Heart right ventricle (tissue), 16 donors: ENCODE measurements around the gene OPTC. TPM values are rescaled to one million over a fixed set of nuclear protein-coding genes. Genes with fewer than 3 reads are reported as not detected.
A peak's percentile ranks its signal among the peaks of the same experiment; 100 is the strongest.
"Not testable (repeated sequence)": the region's sequence is repeated elsewhere in the genome, so short reads cannot be mapped to it uniquely, and the experiment has no call there.

Experiments
- ATAC-seq, 8 donors: fragments of 200-7000 bp; cut with Tn5 transposase; one replicate each; pipeline ENCODE4 v1.9.1; 2020; ENCODE audit warnings: mild to moderate bottlenecking in 8 of 8, moderate library complexity in 8 of 8, moderate number of reproducible peaks in 1 of 8
- DNase-seq, 2 donors: peaks; one replicate each; pipeline ENCODE4 v3.0.0-alpha.2; 2020
- H3K27ac ChIP-seq, 10 donors: fragments of 200-600 bp; sonication (generic) in 2 of 10; one replicate each; pipeline versions ENCODE4 v1.5.0 to v1.8.0; 2020 to 2022; ENCODE audit warnings: mild to moderate bottlenecking in 3 of 10
- H3K27me3 ChIP-seq, 7 donors: fragments of 200-600 bp; one replicate each; pipeline ENCODE4 v1.8.0; 2021 to 2022; ENCODE audit warnings: mild to moderate bottlenecking in 2 of 7
- H3K36me3 ChIP-seq, 9 donors: fragments of 200-600 bp; sonication (generic) in 1 of 9; one replicate each; pipeline versions ENCODE4 v1.5.0 to v1.8.0; 2020 to 2022; ENCODE audit warnings: mild to moderate bottlenecking in 2 of 9
- H3K4me1 ChIP-seq, 9 donors: fragments of 200-600 bp; sonication (generic) in 1 of 9; one replicate each; pipeline versions ENCODE4 v1.5.0 to v1.8.0; 2020 to 2022; ENCODE audit warnings: mild to moderate bottlenecking in 4 of 9
- H3K4me3 ChIP-seq, 10 donors: fragments of 200-600 bp; sonication (generic) in 2 of 10; one replicate each; pipeline versions ENCODE4 v1.5.0 to v1.8.0; 2020 to 2022; ENCODE audit warnings: mild to moderate bottlenecking in 7 of 10, moderate library complexity in 2 of 10
- H3K9me3 ChIP-seq, 11 donors: fragments of 200-600 bp in 10 of 11; sonication (generic) in 2 of 11; one replicate each; pipeline versions ENCODE4 v1.5.0 to v1.8.0; 2013 to 2022; ENCODE audit warnings: mild to moderate bottlenecking in 2 of 11, control low read depth in 1 of 11, moderate library complexity in 1 of 11
- WGBS, 2 donors: extraction: QIAGEN DNeasy Blood & Tissue Kit; methylation state at CpG; one replicate each; pipeline ENCODE4 v1.1.7; 2013; ENCODE audit warnings: inconsistent platforms in 1 of 2; 5-methylcytosine and 5-hydroxymethylcytosine counted together
- intact Hi-C, 10 donors: fragments of 100-400 bp; cut with DNase I; formaldehyde crosslinking; loops; one replicate each; pipeline versions ENCODE4 v1.11.1 to v1.14.2; 2022
- polyA plus RNA-seq, 2 donors: library from polyadenylated mRNA; stranded (reverse); fragments of 200-250 nt; gene quantifications; one replicate each; pipeline ENCODE4 v1.2.3, GENCODE V29; 2013
- total RNA-seq, 10 donors: library from RNA; stranded (reverse); fragmentation: NEBNext Ultra II Directional in 3 of 10; extraction: Animal tissue kit (Norgen Biotek cat#: 25700) in 3 of 10; gene quantifications; one replicate each; pipeline versions ENCODE4 v1.2.1 to v1.2.4, GENCODE V29; 2021 to 2023
- TF ChIP-seq, protein P1 (sequence below), 9 donors: fragments of 200-600 bp; sonication (generic) in 2 of 9; IDR thresholded peaks; one replicate each; pipeline versions ENCODE4 v1.5.0 to v1.8.0; 2021 to 2022; ENCODE audit warnings: antibody characterized with exemption in 9 of 9, mild to moderate bottlenecking in 5 of 9, moderate library complexity in 1 of 9
- donor health status: Arrhythmogenic right ventricular cardiomyopathy.
- donor health status: ischemic (EF 13 %, LVEDD 7.1; RV severe dilation, severe dysfunction).
- donor health status: healthy with polysubstance abuse.
- donor health status: DM: no; HTN: yes; CAD: no.
- donor health status: DM: no; HTN: no; CAD: no.
- donor health status: ischemic (EF 25% LVEDD 6.9; RV normal size, moderate dysfunction).
- donor health status: ischemic (EF 25% LVEDD 5.7; RV mildly dilated, moderate dysfunction).
- donor health status: healthy.
- donor health status: DM: yes; HTN: yes; CAD: no.
- donor health status: Ischemic cardiomyopathy.
- donor health status: ischemic (EF 35%, LVEDD 5.7; RV mildly dilated, moderate dysfunction).
- donor health status: nonischemic (EF 11% LVEDD 7.7; RV severe dilation, severe dysfunction).
- donor health status: DM: yes; HTN: yes; CAD: no.
- donor health status: PGD.
- donor health status: ischemic (EF 29% LVEDD 5.4; RV normal size, mild dysfunction).
- donor health status: nonischemic (EF 23%, LVEDD 6.1; RV moderate dilation, normal function).

The OPTC gene
- total and polyA plus RNA-seq, 12 donors = not detected

DNA sequence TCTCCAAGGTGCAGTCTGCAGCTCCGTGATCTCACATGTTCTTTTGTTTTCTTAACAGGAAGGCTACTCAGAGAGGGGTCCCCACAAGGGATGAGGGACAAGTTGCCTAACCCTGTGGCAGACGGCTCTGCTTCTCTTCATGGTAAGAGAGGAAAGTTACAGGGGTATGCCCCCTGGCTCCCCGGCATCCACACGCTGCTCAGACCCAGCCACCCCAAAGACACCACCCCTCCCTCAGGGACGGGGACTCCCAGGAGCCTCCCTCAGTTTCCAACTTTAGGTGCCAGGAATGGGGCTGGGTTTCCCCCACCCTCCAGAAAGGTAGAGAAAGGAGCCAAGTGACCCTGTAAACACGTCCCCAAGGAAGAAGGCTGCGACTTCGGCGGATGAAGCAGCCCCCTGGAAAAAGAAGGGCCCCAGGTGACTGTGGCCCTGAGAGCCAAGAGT lies 19.7 kb downstream of the OPTC start:
- ATAC-seq = no peak
- Histone ChIP-seq H3K27ac (peak overlapping the region in 8 of 10 donors; percentile 8 to 91 (median 71)), H3K27me3 (no peaks in the 10 kb centered on the region), H3K4me3 (no peak overlapping the region), H3K36me3 (no peaks in the 10 kb centered on the region), H3K4me1 (peaks cover 16 to 61% (median 37%) of the 10 kb centered on the region in 9 donors), H3K9me3 (no peaks in the 10 kb centered on the region)
- 77 to 80% methylated on average over 9 of the region's 9 CpGs for WGBS, 2 donors
- no peak for DNase-seq
- intact Hi-C loops = loop anchor here in 1 of 10 donors (5.0 kb wide), 1 partner anchor 34 kb away; no protein-coding TSS in a partner anchor
- TF ChIP-seq, protein P1, sequence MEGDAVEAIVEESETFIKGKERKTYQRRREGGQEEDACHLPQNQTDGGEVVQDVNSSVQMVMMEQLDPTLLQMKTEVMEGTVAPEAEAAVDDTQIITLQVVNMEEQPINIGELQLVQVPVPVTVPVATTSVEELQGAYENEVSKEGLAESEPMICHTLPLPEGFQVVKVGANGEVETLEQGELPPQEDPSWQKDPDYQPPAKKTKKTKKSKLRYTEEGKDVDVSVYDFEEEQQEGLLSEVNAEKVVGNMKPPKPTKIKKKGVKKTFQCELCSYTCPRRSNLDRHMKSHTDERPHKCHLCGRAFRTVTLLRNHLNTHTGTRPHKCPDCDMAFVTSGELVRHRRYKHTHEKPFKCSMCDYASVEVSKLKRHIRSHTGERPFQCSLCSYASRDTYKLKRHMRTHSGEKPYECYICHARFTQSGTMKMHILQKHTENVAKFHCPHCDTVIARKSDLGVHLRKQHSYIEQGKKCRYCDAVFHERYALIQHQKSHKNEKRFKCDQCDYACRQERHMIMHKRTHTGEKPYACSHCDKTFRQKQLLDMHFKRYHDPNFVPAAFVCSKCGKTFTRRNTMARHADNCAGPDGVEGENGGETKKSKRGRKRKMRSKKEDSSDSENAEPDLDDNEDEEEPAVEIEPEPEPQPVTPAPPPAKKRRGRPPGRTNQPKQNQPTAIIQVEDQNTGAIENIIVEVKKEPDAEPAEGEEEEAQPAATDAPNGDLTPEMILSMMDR (IDR thresholded peaks at IDR 0.05) = no peak

DNA sequence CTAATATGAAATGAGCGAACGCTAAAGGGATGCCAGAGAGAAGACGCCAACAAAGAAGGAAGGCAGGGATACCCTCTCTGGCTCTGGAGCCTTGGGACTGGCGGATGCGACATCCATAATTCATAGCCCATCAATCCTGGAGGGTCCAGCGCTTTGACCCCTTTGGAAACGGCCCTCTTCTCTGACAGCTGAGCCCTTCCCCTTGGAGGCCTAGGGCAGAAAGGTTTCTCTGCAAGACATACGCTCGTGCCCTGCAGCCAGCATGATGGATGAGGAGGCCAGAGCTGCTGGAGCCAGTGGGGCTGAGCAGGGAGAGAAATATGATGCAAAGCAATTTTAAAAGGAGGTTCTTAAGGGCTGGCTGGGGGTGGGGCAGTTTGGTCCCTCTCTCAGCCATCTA lies 22.2 kb downstream of the OPTC start:
- Histone ChIP-seq H3K4me1 (peaks cover 16 to 47% (median 38%) of the 10 kb centered on the region in 9 donors), H3K4me3 (no peak overlapping the region), H3K27ac (no peak overlapping the region), H3K27me3 (no peaks in the 10 kb centered on the region), H3K9me3 (no peaks in the 10 kb centered on the region), H3K36me3 (no peaks in the 10 kb centered on the region)
- TF ChIP-seq, protein P1 (IDR thresholded peaks at IDR 0.05) = no peak
- WGBS, 2 donors = 94 to 100% methylated on average over 9 of the region's 9 CpGs
- intact Hi-C loops = no loop called here
- ATAC-seq (no peak), DNase-seq (no peak)

- Histone ChIP-seq H3K27me3 (no peaks in the 10 kb centered on the region), H3K9me3 (no peaks in the 10 kb centered on the region), H3K4me1 (peaks cover 21 to 47% (median 36%) of the 10 kb centered on the region in 9 donors), H3K4me3 (no peak overlapping the region), H3K27ac (no peak overlapping the region), H3K36me3 (no peaks in the 10 kb centered on the region)
- TF ChIP-seq, protein P1 (IDR thresholded peaks at IDR 0.05) = no peak
- WGBS, 2 donors = 75 to 77% methylated on average over 5 of the region's 5 CpGs
- intact Hi-C loops = no loop called here
- ATAC-seq (no peak), DNase-seq (no peak)
Measured at GRCh38 chr1:203516906-203517305, 23.0 kb downstream of the OPTC start.

GRCh38 chr1:203517426-203518110 lies 23.6 kb downstream of the OPTC start:
- no peak for ATAC-seq

GRCh38 chr1:203518139-203518538 lies 24.2 kb downstream of the OPTC start:
- H3K36me3 ChIP-seq, H3K4me3 ChIP-seq, H3K9me3 ChIP-seq, intact Hi-C loops, H3K27me3 ChIP-seq, DNase-seq, H3K27ac ChIP-seq, ATAC-seq: not testable (repeated sequence)
- H3K4me1 ChIP-seq = peaks cover 18 to 42% (median 25%) of the 10 kb centered on the region in 9 donors
- 90 to 100% methylated on average over 4 of the region's 4 CpGs for WGBS, 2 donors

More at GRCh38 chr1:203517426-203518110, 23.6 kb downstream of the OPTC start:
- DNase-seq = no peak
- H3K27me3 ChIP-seq = no peaks in the 10 kb centered on the region
- no peak overlapping the region for H3K27ac ChIP-seq
- peaks cover 22 to 47% (median 30%) of the 10 kb centered on the region in 9 donors for H3K4me1 ChIP-seq
- TF ChIP-seq, protein P1 (IDR thresholded peaks at IDR 0.05) = no peak
- intact Hi-C loops = no loop called here
- 89% methylated on average over 11 of the region's 11 CpGs for WGBS, 2 donors
- no peak overlapping the region for H3K4me3 ChIP-seq
- H3K9me3 ChIP-seq = no peaks in the 10 kb centered on the region
- H3K36me3 ChIP-seq = no peaks in the 10 kb centered on the region
